Stimulated activated CD4-positive, alpha-beta T cell treated with anti-CD3 and anti-CD28 coated beads, Interleukin-4, amount 100 ng/mL, for 24 hours (primary cell): ENCODE measurements around the gene HIVEP3.

Source experiments
- DNase-seq: peaks from one replicate; pipeline ENCODE4 v3.0.0-alpha.2; 2020

Gene HIVEP3

DNA sequence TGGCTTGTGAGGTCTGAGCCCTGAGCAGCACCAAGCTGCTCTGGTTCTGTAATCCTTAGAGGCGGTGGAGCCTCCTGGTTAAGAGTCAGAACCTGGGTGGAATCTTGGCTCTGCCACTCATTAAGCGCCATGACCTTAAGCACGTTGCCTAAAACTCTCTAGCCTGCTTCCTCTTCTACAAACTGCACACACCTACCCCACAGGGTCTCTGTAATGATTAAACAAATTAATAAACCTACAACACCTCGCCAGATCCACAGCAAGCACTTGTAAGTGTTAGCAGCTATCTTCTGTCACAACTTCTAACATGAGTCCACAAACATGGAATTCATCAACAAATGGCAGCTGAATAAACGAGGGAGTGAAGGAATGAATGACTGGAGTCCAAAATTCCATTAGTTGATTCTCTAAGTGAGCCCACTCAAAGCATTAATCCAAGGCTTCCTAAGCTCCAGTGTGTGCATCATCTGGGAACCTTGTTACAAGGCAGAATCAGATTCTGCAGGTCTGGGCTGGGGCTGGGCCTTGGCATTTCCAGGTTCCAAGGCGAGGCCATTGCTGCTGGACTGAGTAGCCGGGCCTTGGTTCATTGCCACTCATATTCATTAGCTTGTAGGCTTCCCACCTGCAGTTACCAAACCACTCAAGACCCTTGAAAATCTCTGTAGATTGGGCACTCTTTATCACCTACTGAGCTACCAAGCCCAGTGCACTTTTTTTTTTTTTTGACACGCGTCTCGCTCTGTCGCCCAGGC lies 168.6 kb downstream of the HIVEP3 start:
- DNase-seq: no peak

DNA sequence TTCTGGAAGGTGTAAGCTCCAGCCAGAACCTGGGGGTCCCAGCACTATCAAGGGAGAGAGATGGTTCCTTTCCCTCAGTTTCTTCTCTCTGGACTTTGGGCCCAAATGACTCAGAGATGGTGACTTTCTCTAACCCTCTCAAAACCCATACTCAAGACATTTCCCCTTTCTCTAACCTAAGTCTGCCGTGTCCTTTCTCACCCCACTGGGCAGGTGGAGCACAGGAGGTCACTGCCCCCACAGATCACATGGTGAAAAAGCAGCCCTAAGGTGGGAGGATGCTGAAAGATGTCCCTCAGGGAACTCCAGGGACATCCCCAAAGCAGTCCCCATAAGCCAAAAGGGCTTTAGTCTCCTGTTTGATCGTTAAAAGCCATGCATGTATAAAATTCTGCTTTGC lies 173.7 kb downstream of the HIVEP3 start:
- no peak for DNase-seq

DNA sequence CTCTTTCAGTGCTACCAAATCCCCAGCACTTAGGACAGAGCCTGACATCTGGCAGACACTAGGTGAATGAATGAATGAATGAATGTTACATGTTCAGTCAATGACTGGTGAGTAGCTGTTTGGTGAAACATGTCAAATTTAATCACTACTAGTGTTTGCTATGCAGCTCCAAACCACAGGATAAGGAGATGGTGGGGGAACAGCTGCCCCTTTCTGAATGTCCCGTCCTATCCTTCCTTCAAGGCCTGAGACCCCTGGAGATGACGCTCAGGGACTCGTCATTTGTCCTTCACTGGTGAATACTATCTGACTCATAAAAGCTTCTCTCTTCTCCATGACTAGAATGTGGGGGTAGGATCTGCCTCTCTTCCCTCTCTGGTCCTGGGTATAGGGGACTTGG lies 175.4 kb downstream of the HIVEP3 start:
- no peak for DNase-seq

- DNase-seq: no peak
These were observed 176.5 kb downstream of the HIVEP3 start for GRCh38 chr1:41742219-41742618.

DNA sequence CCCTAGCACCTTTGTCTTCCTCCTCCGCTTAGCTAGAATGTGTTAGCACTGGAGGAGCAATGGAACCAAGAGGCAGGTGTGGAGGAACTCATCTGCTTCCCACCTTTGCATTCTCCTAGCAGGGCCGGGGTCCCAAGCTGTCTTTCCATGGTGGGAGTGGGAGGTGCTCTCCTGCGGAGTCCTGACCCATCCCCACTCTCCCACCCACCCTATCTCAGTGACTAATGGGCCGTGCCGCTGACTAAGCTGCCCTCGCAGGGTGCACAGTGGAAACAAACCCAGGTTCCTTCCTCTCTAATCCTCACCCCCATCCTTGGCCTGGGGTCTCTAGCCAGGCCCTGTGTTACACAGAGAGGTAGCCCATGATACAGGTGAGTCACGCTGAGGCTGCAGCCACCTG lies 177.5 kb downstream of the HIVEP3 start:
- DNase-seq: peak; percentile 56

DNA sequence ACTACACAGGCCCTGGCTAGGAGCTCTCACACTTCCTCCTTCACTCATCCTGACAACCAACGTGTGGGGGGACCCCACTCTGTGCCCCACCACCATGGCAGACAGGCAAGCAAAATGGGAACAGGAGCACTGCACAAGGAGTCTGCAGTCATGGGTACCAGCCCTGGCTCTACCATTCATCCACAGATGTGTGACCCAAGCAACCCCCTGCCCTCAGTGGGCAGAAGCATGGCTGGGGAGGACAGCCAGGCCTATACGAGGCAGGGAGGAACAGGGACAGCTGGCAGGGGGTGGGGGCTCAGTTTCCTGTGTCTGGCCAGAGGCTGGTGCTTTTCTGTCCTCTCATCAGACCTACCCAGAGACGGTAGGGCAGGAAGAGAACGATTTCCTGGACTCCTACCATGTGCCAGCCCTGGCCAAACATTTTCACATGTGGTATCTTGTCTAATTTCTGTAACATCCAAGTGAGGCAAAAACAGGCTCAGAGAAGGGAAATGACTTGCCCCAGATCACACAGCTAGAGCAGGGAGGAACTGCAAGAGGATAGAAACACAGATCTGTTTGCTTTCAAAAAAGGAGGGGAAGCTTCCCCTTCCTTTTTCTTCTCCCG lies 178.0 kb downstream of the HIVEP3 start:
- DNase-seq: peak; percentile 28

DNA sequence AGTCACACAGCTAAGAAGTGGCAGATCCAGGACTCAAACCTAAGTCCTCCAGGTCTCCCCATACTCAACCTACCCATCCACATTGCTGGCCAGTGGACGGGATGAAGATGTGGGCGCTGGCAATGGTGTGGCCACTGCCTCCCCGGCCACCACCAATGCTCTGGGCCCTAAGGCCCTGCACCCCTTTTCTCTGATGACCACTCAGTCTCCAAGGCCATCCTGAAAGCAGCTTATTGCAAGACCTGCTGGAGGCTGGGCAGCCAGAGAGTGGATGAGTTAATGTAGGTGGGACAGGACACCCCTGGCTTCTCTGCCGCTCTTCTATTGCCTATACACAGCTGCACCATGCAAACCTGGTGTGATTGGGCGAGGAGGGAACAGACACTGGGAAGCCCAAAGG lies 178.7 kb downstream of the HIVEP3 start:
- DNase-seq: no peak

GRCh38 chr1:41739061-41739955 lies 179.4 kb downstream of the HIVEP3 start:
- peak; percentile 91 for DNase-seq

DNA sequence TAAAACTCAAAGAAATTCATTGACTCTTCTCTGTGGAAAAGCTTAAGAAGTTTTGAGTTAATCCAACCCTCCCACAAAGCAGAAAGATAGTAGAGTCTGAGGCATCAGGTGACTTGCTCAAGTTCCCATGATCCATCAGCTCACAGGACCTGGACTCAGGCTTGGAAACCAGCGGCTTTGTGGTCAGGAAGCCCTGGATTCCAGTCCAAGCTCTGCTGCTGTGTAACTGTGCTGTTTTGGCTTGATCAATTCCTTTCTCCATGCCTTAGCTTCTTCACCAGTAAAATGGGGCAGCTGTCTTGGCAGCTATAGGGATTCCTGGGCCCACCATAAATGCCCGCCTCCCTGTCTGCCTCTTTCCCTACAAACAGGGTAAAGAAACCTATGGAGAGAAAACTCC lies 180.2 kb downstream of the HIVEP3 start:
- no peak for DNase-seq

DNA sequence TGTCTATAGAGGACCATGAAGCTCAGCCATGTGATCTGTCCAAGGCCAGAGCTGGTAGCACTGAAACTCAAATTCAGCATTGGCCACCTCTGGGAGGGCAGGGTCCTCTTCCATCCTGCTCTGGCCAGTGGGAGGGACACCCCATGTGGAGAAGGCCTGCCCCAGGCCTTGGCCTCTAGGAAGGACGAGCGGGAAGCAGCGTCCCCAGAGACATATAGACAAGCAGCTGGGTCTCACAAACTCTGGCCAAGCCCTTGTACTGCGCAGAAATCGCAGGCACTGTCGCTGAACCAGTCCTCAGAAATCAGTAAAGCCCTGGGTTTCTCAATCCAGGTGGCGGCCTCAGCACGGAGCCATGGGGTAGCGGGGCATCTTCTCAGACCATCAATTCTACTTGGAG lies 180.7 kb downstream of the HIVEP3 start:
- no peak for DNase-seq

DNA sequence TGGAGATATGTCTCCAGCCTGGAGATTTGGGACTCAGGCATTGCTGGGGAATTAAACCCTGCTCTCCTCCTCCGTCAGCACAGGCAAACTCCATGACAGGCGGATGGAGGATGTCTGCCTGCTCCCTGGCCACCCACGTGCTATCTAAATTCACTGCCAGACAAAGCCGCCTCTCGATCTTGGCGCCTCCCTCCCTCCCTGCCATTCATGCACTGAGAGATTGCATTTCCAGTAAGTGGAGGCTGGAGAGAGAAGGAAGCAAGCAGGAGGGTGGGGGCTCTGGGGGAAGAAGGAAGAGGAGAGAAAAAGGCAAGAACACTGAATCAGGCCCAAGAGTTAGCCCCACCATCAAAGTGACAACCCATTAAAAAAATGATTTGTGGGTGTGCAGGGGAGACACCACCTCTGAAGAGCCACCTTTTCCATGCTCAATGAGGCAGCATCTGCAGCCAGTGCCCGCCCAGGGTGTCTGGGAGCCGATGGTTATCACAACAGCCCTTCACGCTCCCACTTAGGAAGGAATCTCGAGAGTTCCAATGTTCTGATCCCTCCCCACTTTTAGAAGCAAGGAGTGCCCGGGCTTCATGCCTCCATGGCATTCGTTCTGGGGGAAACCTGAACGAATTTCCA lies 183.0 kb downstream of the HIVEP3 start:
- no peak for DNase-seq

GRCh38 chr1:41735139-41735538 lies 183.6 kb downstream of the HIVEP3 start:
- DNase-seq: no peak

DNA sequence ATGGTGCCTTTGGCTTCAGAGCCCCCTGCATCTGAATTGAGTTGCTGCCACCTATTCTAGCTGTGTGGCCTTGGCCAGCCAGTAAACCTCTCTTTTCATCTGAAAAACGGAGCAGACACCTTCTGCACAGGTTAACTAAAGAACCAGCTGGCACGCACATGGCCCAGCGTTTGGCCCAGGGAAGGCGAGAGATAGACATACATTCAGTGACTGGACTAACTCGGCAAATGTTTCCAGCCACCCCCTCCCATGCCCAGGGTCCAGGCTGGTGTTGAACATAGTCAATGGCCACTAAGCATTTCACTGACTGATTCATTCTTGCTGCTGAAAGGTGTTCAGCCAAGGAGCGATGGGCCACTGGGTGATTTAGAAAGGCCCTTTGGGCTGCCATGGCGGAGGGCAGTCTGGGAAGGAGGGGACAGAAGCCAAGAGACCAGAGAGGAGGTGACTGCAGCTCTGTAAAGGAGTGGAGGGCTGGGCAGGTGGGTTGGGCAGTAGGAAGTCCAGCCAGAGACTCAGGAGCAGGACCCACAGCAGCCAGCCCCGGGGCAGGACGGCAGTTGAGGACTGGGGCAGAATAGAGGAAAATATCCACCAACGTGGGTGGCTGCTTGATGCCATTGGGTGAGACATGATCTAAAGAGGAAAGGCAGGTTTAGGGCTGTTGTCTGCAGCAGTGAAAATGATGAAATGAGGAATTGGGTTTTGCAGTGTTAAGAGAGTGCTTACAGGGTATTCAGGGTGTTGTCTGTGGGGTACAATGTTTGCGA lies 184.3 kb downstream of the HIVEP3 start:
- DNase-seq: no peak

- no peak for DNase-seq
These were observed 185.0 kb downstream of the HIVEP3 start for GRCh38 chr1:41733725-41734124.

- no peak for DNase-seq
These were observed 185.7 kb downstream of the HIVEP3 start for GRCh38 chr1:41733021-41733420.

GRCh38 chr1:41731516-41732030 lies 187.1 kb downstream of the HIVEP3 start:
- DNase-seq: no peak

DNA sequence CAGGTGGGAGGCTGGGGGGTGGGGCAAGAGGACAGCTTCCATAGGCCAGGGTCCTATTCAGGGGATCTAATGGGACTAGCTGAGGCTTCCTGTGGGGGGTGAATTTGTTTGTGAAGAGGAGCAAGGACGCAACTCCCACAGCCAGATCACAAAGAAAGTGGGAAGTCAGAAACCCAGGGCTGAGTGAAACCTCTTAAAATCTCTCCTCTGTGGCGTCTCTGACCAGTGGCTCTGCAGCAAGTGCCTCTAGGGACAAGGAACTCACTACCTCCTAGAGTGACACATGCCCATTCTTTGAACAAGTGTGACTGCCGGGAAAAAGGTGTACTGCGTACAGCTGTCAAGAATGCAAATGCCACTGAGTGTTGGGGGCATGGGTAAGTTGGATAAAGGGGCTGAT lies 187.9 kb downstream of the HIVEP3 start:
- no peak for DNase-seq

DNA sequence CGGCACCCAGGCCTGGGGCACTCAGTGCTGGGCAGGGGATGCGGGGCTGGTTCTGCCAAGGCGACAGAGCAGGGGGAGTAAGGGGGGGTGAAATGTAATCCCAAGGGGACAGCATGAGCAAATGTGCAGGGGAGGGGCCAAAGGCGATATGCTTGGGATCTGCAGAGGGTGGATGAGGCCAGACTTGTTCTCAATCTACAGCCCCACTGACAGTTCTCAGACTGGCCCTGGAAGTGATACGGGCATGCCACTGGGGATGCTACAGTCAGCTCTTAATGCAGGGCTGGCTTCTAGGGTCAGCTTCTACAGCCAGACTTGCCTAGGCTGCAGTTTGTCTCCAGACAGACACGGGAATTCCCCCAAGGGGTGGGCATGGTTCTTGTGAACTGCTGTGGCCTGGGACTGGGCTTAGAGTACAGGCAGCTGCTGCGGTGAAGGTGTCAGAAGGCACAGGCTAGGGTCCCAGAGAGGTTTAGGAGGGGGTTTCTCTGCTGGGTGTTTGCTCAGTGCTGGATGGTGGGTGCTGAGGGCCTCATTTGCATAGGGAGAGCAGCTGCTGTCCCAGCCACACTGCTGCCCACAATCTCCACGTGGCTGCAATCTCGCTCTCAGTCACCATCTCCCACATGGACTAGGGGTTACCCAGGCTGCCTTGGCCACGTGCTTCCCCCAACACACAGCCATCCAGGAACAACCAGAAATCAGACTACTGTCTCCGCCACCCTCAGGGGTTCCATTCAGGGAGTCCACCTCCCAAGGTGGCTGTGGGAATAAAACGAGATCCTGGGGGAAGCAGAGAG lies 190.1 kb downstream of the HIVEP3 start:
- DNase-seq: peak; percentile 70

- DNase-seq: no peak
These were observed 191.0 kb downstream of the HIVEP3 start for GRCh38 chr1:41727749-41728115.

DNA sequence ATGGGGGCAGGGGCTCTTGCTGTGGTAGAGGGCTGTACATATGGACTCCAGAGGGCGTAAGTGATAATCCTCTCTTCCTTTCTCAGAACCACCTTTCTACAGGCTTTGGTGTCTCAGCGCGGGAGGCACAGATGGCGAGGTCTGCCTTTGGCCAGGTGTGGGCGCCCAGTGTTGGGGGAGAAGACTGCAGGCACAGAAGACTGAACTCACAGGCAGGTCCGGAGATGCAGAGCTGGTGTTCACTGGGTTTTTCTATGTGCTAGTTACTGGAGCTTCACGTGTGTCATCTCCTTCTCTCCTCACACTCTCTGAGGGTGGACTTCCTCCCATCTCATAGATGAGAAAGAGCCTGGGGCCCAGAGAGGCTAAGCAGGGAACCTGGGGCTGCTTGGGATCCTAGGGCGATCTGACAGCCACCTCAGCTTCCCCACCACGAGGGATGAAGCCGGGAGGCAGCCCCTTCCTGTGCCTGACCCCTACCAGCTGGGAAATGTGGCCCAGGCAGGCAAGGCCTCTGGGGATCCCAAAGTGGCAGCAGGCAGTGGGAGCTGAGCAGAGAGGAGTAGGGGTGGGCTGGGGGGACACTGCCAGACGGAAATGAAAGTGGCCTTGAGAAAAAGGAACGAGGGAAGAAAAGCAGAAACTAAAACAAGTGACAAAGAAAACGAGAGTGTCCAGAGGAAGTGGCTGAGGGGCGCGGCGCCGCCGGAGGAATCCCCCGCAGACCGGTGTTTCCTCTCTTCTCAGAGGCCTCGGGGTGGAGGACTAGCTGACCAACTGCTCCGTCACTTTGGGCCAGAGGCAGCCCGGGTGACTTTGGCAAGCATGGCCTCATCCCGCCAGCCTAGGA lies 191.6 kb downstream of the HIVEP3 start:
- no peak for DNase-seq
